HG02588 (cell line): ENCODE results near the gene TNP2.

Experiments used
- ATAC-seq: cut with Tn5 transposase; IDR thresholded peaks from one replicate; pipeline ENCODE4 v1.9.1; 2021; ENCODE audit warnings: mild to moderate bottlenecking, moderate library complexity; ENCODE audit not compliant: unreplicated experiment

Gene TNP2

DNA sequence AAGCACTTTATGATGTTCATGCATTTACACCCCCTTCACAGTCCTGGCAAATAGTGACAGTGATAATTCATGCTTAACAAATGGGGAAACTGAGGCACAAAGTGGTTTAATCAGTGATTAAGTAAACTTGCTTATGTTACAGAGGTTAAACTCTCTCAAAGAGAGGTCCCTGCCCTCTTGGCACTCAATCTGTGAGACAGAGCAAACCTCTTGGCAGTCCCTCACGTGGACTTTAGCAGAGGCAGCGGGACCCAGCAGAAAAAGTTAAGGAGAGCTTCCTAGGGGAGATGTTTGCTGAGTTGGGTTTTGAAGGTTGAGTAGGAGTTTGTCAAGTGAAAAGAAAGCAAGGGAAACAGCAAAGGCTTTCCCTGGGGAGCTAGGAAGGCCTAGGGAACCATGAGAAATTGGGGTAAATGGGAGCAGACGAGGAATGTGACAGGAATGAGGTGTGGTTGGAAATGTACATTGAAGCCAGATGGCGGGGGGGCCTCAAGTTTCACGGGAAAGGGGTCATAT is 23.8 kb downstream of the TNP2 start:
- no peak for ATAC-seq

DNA sequence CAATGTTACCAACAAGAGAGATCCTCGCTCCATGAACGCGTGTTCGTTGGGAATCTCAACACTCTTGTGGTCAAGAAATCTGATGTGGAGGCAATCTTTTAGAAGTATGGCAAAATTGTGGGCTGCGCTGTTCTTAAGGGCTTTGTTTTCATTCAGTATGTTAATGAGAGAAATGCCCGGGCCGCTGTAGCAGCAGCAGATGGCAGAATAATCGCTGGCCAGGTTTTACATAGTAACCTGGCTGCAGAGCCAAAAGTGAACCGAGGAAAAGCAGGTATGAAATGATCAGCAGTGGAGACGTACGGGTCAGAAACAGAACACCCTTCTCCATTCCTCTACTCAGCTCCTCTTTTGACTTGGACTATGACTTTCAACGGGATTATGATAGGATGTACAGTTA is 26.5 kb downstream of the TNP2 start:
- no peak for ATAC-seq

DNA sequence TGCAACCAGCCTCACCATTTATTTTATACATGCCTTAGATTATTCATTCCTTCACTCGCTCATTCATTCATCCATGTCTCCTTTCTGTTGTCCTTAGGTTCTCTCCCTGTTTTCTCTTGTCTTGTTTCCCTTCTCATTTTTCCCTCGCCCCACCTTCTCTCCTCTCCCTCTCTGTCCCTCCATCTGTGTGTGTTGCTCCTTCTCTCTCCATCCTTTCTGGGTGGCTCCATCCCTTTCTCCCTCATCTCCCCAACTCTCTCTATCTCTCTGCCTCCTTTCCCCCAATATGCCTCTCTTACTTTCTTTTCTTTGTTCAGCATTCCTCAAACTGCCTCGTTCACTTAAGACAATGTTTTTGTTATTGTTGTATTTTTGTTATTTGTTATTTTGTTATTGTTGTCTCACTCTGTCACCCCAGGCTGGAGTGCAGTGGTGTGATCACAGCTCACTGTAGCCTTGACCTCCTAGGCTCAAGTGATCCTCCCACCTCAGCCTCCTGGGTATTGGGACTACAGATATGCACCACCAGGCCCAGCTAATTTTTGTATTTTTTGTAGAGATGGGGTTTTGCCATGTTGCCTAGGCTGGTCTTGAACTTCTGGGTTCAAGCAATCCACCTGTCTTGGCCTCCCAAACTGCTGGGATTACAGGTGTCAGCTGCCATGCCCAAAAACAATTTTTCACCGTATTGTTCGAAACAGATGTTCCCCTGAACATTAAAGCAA is 27.5 kb downstream of the TNP2 start:
- ATAC-seq: no peak

DNA sequence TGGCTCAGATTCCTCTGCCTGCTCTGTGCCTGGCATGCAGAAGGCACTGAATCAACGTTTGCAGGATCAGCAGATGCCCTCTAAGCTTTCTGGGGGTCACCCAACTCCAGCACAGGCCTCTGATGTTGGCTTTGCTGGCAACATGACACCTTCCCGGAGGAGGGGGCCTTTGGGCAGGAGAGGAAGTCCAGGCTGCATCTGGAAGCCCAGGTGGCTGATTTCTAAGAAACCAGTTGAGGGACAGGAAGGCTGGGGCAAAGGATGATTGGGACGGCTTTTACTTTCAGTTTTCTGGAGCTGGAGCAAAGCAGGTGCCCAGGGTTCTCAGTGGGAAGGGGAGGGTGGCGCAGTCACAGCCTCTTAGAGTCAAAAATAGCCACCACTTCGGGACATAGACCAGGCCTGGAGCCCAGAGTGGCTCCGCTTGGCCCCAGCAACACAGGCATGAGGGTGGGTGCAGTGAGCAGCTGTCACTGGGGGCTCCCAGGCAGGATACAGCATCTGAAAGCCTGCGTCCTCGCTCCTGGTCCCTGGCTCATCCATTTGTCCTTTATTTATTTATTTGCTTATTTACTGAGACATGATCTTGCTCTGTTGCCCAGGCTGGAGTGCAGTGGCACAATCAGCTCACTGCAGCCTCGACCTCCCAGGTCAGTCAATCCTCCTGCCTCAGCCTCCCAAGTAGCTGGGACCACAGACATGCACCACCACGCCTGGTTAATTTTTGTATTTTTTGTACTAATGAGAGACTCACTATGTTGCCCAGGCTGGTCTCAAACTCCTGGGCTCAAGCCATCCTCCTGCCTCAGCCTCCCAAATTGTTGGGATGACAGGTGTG is 28.3 kb downstream of the TNP2 start:
- ATAC-seq: no peak

DNA sequence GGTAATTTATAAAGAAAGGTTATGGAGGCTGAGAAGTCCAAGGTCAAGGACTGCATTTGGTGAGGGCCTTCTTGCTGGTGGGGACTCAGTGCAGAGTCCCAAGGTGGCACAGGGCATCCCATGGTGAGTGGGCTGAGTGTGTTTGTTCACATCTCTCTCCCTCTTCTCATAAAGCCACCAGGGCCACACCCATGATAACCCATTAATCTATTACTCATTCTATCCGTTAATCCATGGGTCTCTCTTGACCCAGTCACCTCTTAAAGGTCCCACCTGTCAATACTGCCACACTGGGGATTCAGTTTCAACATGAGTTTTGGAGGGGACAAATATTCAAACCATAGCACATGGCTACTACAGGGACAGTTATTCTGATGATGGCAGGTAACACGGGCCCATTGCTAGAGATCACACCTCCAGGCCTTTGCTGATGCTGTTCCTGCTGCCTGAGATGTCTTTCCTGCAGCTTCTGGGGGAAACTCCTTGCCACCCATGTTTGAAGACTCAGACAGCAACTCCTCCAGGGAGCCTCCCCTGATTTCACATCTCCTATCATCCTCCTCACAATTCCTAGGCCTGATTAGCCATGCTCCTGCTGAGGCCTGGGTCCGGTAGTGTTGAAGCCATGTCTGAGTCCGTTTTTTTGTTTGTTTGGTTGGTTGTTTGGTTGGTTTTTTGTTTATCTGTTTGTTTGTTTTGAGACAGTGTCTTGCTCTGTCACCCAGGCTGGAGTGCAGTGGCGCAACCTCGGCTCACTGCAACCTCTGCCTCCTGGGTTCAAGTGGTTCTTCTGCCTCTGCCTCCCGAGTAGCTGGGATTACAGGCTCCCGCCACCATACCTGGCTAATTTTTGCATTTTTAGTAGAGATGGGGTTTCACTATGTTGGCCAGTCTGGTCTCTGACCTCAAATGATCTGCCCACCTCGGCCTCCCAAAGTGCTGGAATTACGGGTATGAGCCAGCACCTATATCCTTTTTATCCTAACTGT is 29.2 kb downstream of the TNP2 start:
- no peak for ATAC-seq

DNA sequence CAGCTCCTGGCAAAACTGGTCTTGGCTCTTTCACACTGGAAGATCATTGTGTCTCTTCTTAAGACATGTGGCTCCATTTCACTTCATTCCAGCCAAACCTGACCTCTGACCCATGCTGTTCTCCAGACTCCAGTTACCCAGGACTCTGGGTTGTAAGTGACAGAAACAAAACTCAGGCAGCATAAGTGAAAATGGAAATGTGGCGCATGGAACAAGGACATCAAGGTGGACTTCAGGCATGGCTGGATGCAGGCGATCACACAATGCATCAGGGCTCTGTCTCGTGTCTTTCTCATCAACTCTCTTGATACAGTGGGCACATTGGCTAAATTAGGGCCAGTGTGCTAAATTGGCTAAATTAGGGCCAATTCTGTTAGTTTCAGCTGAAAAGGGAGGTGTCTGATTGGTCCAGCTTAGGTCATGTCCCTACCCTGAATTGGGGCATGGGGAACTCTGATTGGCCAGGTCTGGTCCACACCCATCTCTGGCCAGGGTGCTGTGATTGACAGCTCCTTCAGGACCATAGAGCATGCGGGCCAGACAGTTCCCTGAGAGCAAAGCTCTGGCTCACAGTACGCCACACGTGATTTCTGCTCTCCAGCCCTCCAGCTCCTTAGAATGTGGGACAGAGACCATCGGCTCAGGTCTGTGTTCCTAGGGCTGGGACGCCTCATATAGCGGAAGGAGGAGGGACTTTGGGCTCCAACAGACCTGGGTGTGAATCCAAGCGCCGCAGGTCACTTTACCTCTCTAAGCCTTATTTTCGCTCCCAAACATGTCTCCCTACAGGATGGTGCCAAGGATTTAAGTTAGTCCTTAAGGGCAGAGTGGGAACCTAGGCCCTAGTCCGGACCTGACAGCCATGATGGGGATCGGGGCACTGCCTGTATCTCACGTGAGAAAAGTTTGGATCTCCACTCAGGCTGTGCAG is 30.6 kb downstream of the TNP2 start:
- no peak for ATAC-seq

DNA sequence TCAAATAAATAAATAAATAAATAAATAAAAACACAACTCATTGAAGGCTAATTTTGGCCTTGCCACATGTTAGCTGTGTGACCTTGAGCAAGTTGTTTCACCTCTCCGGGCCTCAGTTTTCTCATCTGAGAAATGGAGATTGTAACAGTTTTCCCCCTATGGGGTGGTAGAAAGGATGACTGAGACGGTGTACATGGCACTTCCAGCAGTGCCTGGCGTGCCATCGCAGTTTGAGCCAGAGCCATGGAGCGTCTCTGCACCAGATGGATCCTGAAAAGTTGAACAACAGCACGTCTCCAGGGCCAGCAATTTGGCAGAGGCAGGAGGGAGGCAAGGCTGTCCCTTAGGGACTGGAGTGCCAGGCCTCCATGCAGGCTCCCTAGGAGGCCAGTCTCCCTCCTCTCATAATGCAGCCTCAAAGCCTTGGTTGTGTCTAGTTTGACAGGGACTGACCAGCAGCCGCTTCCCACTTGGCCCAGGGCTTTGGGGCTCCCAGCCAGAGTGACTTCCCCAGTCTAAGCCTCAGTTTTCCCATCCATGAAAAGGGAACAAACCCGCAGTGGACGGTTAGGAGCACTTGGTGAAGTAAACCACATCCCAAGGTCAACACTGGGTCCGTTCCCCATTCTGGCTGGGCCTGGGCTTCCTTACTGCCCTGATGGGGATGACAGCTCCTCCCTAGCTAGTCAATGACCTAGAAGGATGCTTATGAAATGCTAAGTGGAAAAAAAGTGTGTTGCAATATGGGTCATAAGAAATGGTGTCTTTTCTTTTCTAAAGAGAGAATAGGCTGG is 32.5 kb downstream of the TNP2 start:
- no peak for ATAC-seq

DNA sequence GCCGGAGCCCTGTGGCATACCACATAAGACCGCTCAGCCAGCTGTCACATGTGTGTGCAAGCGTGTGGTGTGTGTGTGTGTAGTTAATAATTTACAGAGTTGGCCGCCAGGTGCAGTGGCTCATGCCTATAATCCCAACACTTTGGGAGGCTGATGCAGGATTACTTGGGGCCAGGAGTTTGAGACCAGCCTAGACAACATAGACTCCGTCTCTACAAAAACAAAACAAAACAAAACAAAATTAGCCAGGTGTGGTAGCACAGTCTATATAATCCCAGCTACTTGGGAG is 33.5 kb downstream of the TNP2 start:
- no peak for ATAC-seq

DNA sequence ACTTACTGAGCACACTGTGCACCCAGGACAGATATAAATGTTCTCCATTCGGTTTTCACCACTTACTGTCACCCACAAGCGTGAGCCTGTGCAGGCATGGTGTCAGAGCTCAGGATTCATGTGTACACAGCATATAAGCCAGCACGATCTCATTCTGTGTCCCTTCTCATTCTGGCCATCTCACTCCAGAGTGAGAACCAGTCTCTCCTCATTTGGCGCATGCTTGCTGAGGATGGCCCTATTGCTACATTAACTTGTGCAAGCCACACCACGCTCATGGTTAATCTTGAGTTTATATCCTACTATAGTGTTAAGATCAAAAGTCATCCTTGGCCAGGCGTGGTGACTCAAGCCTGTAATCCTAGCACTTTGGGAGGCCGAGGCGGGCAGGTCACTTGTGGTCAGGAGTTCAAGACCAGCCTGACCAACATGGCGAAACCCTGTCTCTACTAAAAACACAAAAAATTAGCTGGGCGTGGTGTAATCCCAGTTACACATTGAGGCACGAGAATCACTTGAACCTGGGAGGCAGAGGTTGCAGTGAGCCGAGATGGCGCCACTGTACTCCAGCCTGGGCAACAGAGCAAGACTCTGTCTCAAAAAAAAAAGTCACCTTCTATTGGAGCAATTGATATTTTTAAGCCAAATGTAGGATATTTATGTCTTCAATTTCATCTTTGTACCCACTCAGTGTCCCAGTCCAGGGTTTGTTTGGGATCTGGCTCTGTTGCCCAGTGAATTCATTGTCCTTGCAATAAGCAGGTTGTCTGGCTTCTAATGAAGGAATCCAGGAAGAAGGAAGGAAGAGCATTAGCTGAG is 34.0 kb downstream of the TNP2 start:
- no peak for ATAC-seq

DNA sequence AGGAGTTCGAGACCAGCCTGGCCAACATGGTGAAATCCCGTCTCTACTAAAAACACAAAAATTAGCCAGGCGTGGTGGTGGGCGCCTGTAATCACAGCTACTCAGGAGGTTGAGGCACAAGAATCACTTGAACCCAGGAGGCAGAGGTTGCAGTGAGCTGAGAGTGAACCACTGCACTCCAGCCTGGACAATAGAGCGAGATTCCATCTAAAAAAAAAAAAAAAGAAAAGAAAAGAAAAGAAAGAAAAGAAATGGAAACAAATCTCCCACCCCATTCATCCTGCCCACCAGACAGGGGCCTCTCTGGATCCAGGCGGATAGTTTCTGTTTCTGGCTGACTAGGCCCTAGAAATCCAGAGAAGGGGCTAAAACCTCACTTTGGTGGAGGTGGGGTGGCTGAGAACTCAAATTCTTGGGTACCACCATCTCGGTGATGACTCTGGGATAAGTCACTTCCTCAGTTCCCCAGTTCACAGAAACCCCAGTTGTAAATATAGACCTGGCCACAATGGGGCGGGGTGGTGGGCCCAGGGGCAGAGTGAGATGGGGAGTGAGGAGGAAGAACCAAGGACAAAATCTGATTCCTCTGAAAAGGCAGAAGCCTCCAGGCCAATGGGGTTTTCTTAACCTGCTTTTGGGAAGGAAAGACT is 35.3 kb downstream of the TNP2 start:
- ATAC-seq: no peak

DNA sequence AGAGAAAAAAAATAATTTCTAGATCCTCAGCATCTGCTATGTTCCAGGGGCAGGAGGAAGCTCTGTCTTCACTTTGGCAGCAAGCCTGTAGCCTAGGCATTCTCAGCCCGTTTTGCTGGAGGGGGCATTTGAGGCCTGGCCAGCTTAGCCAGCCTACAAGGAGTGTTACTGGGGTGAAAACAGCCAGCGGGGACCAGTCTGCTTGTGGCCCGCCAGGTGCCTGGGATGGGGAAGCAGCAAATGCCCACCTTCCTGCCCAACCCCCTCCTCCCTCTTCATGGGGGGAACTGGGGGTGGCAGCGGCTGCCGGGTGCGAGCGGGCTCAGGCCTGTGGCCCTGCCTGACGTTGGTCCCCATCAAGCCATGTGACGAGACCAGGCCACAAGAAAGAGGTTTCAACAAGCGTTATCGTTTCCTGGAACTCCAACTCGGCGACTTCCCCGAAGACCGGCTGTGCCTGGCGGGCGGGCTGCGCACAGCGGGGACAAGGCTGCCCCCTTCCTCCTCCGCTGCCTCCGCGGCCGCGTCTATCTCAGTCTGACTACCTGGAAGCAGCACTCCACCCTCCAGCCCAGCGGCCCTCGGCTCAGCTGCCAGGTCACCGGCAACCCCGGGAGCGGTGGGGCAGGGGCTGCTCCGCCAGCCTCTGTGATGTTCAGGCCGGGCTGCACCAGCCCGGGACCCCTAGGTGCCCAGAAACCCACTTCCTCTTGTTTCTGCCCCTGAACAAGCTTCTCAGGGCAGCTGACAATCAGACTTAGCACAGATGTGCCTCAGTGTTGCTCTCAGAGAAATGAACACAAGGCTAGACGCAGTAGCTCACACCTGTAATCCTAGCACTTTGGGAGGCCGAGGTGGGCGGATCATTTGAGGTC is 36.0 kb downstream of the TNP2 start:
- peak; percentile 56 for ATAC-seq

DNA sequence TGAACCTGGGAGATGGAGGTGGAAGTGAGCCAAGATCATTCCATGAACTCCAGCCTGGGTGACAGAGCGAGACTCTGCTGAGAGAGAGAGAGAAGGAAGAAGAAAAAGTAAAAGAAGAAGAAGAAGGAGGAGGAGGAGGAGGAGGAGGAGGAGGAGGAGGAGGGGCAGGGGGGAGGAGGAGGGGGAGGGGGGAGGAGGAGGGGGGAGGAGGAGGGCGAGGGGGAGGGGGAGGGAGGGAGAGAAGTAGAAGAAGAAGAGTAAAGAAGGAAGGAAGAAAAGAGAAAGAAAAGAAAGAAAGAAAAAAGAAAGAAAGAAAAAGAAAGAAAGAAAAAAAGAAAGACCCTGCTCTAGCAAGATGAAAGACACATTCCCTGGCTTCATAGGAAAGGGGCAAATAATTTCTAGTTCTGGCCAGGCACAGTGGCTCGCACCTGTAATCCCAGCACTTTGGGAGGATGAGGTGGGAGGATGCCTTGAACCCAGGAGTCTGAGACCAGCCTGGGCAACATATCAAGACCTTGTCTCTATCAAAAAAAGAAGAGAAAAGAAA is 36.7 kb downstream of the TNP2 start:
- no peak for ATAC-seq

DNA sequence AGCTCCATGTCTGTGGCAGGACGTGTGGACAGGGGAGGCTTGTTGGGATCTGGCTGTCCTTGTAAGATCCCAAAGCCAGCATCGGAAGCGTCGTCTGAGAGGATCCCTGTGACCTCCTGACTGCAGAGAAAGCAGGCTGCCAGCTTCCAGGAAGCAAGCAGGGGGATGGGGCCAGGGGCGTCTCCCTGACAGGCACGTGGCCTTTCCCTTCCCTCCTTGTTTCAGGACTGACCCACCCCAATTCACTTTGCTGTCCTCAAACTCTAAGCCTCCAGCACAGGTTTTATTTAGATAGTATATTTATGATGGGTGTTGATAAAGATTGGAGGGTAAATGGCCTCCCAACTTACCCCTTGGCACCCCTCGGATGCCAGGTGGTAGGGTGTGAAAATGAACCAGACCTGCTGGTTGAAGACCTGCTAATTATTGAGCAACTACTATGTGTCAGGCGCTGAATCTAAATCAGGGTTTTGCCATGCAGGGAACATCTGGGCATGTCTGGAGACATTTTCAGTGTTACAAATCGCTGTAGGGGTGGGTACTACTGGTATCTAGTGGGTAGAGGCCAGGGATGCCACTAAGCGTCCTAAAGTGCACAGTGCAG is 37.7 kb downstream of the TNP2 start:
- ATAC-seq: no peak

DNA sequence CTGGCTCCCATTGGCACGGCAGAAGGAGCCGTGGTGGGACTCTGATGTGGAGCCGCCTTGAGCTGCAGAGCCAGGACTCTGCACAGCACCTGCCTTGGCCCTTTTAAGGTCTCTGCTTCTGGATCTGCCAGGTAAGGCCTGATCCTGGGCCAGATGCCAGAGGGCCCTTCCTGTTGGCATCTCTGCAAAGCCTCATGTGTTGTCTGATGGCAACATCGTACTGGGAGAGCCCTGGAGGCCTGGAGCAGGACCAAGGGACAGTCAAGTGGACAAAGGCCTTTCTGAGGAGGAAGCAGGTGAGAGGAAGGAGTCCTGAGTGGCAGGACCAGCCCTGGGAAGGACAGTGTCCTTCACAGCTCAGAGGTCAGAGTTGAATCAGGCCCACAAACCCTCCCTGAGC is 39.2 kb downstream of the TNP2 start:
- no peak for ATAC-seq

DNA sequence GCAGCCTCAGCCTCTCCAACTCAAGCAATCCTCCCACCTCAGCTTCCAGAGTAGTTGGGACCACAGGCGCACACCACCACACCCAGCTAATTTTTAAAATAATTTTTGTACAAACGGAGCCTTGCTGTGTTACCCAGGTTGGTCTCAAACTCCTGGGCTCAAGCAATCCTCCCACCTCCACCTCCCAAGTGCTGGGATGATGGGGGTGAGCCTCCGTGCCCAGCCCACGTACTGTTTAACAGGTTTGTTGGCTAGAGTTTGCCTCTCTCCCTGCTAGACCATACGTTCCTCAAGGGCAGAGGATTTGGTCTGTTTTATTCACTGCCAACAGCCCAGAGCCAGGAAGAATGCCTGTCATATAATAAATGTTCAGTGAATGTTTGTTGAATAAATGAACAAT is 39.7 kb downstream of the TNP2 start:
- ATAC-seq: no peak
